Nephron progenitor cell (in vitro differentiated cells): ENCODE results near the gene TUG1.

Experiments
- DNase-seq: peaks from one replicate; pipeline ENCODE4 v3.0.0; 2021
- H3K27ac Mint-ChIP-seq: 2 replicates; pipeline ENCODE4 v1.8.0; 2021; ENCODE audit warnings: mild to moderate bottlenecking, moderate library complexity, mixed read lengths
- H3K27me3 Mint-ChIP-seq: 2 replicates; pipeline ENCODE4 v1.8.0; 2021; ENCODE audit warnings: mild to moderate bottlenecking, low read depth, mixed read lengths; ENCODE audit not compliant: poor library complexity
- H3K36me3 Mint-ChIP-seq: 2 replicates; pipeline ENCODE4 v1.8.0; 2021; ENCODE audit warnings: low read depth, mixed read lengths
- H3K4me1 Mint-ChIP-seq: 2 replicates; pipeline ENCODE4 v1.8.0; 2021; ENCODE audit warnings: mixed read lengths
- H3K4me3 Mint-ChIP-seq: 2 replicates; pipeline ENCODE4 v1.8.0; 2021; ENCODE audit warnings: mild to moderate bottlenecking, moderate library complexity, mixed read lengths
- H3K9me3 Mint-ChIP-seq: 2 replicates; pipeline ENCODE4 v1.8.0; 2021; ENCODE audit warnings: mild to moderate bottlenecking, moderate library complexity, mixed read lengths
- CTCF ChIP-seq: fragments of 200-600 bp; sonication (generic); IDR thresholded peaks from 2 replicates; pipeline ENCODE4 v1.5.0; 2021; ENCODE audit warnings: antibody characterized with exemption

The TUG1 gene

GRCh38 chr22:30941363-30941740, 27.7 kb upstream of the TUG1 start:
- peaks cover 6% of the 10 kb centered on the region for H3K4me1 Mint-ChIP-seq
- H3K4me3 Mint-ChIP-seq, result no peak overlapping the region
- no peak overlapping the region for H3K27ac Mint-ChIP-seq
- peaks cover 74% of the 10 kb centered on the region for H3K36me3 Mint-ChIP-seq
- no peak for DNase-seq
- no peaks in the 10 kb centered on the region for H3K9me3 Mint-ChIP-seq
- H3K27me3 Mint-ChIP-seq, result no peaks in the 10 kb centered on the region
- no peak for TF ChIP-seq CTCF

DNA sequence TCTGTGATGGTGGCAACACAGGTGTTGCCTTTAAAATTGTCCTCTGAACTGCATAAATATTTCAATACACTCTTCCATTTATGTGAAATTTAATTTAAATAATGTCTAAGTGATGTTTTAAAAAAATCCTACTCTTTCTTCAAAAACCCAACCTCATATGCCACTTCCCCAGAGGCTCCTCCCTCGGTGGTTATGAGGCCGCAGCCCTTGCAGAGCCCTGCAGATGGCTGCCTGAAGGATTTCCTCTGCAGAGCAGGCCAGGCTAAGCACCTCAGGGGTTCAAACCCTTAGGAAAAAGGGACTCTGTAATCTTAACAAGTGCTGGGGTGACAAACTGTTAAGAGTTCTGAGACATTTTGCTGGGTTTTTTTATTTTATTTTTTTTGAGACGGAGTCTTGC, 25.7 kb upstream of the TUG1 start:
- no peak for DNase-seq
- Mint-ChIP-seq H3K4me3 (no peak overlapping the region), H3K36me3 (peaks cover 63% of the 10 kb centered on the region), H3K27ac (no peak overlapping the region), H3K27me3 (no peaks in the 10 kb centered on the region), H3K4me1 (peaks cover 4% of the 10 kb centered on the region), H3K9me3 (no peaks in the 10 kb centered on the region)
- no peak for TF ChIP-seq CTCF

- peaks cover 8% of the 10 kb centered on the region for H3K4me1 Mint-ChIP-seq
- TF ChIP-seq CTCF, result no peak
- no peaks in the 10 kb centered on the region for H3K9me3 Mint-ChIP-seq
- H3K36me3 Mint-ChIP-seq, result peaks cover 51% of the 10 kb centered on the region
- DNase-seq, result no peak
- H3K27ac Mint-ChIP-seq, result no peak overlapping the region
- H3K4me3 Mint-ChIP-seq, result no peak overlapping the region
- H3K27me3 Mint-ChIP-seq, result no peaks in the 10 kb centered on the region
Measured at GRCh38 chr22:30944986-30945385, 24.1 kb upstream of the TUG1 start.

GRCh38 chr22:30945653-30946052, 23.4 kb upstream of the TUG1 start:
- Mint-ChIP-seq H3K9me3 (no peaks in the 10 kb centered on the region), H3K27me3 (no peaks in the 10 kb centered on the region), H3K4me1 (peaks cover 8% of the 10 kb centered on the region), H3K36me3 (peaks cover 51% of the 10 kb centered on the region), H3K27ac (no peak overlapping the region), H3K4me3 (no peak overlapping the region)
- no peak for DNase-seq
- TF ChIP-seq CTCF, result no peak

GRCh38 chr22:30946354-30946753, 22.7 kb upstream of the TUG1 start:
- no peak for DNase-seq
- no peak overlapping the region for H3K4me3 Mint-ChIP-seq
- H3K36me3 Mint-ChIP-seq, result peaks cover 51% of the 10 kb centered on the region
- no peak for TF ChIP-seq CTCF
- no peak overlapping the region for H3K27ac Mint-ChIP-seq
- H3K4me1 Mint-ChIP-seq, result peaks cover 8% of the 10 kb centered on the region
- H3K9me3 Mint-ChIP-seq, result no peaks in the 10 kb centered on the region
- H3K27me3 Mint-ChIP-seq, result no peaks in the 10 kb centered on the region

DNA sequence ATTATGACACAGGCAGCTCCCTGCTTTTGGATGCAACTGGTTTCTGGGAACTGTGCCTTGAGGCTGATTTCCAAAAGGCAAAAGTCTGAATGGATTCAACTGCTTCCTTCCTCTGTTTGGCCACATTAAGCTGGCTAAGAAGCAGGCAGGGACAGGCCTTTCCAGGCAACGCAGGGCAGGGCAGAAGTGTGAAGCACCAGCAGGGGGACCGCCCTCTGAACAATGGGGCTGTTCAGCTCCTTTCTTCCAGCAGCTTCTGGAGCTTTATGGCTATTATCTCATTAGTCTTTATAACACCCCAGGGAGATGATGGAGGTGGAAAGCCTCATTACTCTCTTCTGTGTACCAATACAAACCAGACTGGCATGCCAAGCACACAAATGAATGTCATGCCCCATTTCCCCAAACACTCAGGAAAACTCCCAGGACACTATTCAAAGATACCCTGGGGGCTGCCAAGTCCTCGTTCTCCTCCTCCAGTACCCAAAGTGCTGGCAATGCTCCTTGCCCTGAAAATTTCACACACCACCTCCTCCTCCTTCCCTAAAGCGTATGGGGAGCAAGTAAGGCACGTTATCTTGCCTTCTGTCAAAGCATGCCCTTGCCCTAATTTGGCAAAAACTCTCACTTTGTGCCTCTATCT, 21.8 kb upstream of the TUG1 start:
- peak; percentile 17 for DNase-seq
- Mint-ChIP-seq H3K4me3 (no peak overlapping the region), H3K27me3 (no peaks in the 10 kb centered on the region), H3K9me3 (no peaks in the 10 kb centered on the region), H3K4me1 (peaks cover 8% of the 10 kb centered on the region), H3K27ac (no peak overlapping the region), H3K36me3 (peaks cover 51% of the 10 kb centered on the region)
- no peak for TF ChIP-seq CTCF
